IMR-90 (cell line): Measurements from ENCODE around the gene WBP11. TPM values are rescaled to one million over a fixed set of nuclear protein-coding genes. Genes with fewer than 3 reads are reported as not detected.

Experiments used
- ATAC-seq: fragments of 200-7000 bp; cut with Tn5 transposase; 2 replicates; pipeline ENCODE4 v1.9.1; 2020; ENCODE audit warnings: low read depth, mild to moderate bottlenecking, moderate library complexity
- BruUV-seq: library from RNA; stranded (reverse); fragments of 400-500 nt; replicated peaks from 2 replicates; lab custom pipeline; 2021; lab: Mats Ljungman, UMichigan
- CTCF ChIA-PET: fragments of 300-600 bp; formaldehyde crosslinking; extraction: SDS; loops from one replicate; lab custom pipeline; 2021; ENCODE audit warnings: antibody characterized with exemption; lab: Yijun Ruan, JAX
- POLR2A ChIA-PET: fragments of 300-600 bp; sonication (Branson Sonifier 250); formaldehyde crosslinking; loops from one replicate; lab custom pipeline; 2022; ENCODE audit warnings: antibody characterized with exemption; ENCODE audit not compliant: unreplicated experiment; lab: Charles Lee
- DNase-seq: peaks from one replicate; pipeline ENCODE4 v3.0.0; 2013
- H2AFZ ChIP-seq: replicated peaks from 2 replicates; pipeline ENCODE3; 2013; ENCODE audit warnings: low read length, mild to moderate bottlenecking; ENCODE audit not compliant: poor library complexity
- H2AK5ac ChIP-seq: 2 replicates; pipeline ENCODE4 v1.6.1; 2013; ENCODE audit warnings: low read depth, low read length, inconsistent platforms
- H2AK9ac ChIP-seq: replicated peaks from 2 replicates; pipeline ENCODE3; 2013; ENCODE audit warnings: mild to moderate bottlenecking, low read depth, low read length, moderate library complexity; ENCODE audit not compliant: poor library complexity
- H2BK120ac ChIP-seq: 2 replicates; pipeline ENCODE4 v1.6.1; 2013; ENCODE audit warnings: low read depth, low read length, inconsistent platforms
- H2BK15ac ChIP-seq: 3 replicates; pipeline ENCODE4 v1.6.1; 2013; ENCODE audit warnings: low read depth, low read length, inconsistent platforms
- H2BK20ac ChIP-seq: 2 replicates; pipeline ENCODE4 v1.6.1; 2013; ENCODE audit warnings: low read depth, mild to moderate bottlenecking, inconsistent platforms, low read length, moderate library complexity
- H2BK5ac ChIP-seq: 2 replicates; pipeline ENCODE4 v1.6.1; 2013; ENCODE audit warnings: mild to moderate bottlenecking, low read depth, low read length, inconsistent platforms; ENCODE audit not compliant: poor library complexity, severe bottlenecking
- H3K14ac ChIP-seq: replicated peaks from 2 replicates; pipeline ENCODE4 v1.6.1; 2013; ENCODE audit warnings: low read depth, low read length, inconsistent platforms
- H3K18ac ChIP-seq: 2 replicates; pipeline ENCODE4 v1.6.1; 2013; ENCODE audit warnings: low read depth, low read length, control low read depth
- H3K23ac ChIP-seq: 2 replicates; pipeline ENCODE4 v1.6.1; 2013; ENCODE audit warnings: low read depth, low read length, inconsistent platforms
- H3K27ac ChIP-seq: 2 replicates; pipeline ENCODE4 v1.5.1; 2013; ENCODE audit warnings: mild to moderate bottlenecking, control low read depth, low read length; ENCODE audit not compliant: insufficient read depth
- H3K27me3 ChIP-seq: 2 replicates; pipeline ENCODE4 v1.6.1; 2013; ENCODE audit warnings: low read length; ENCODE audit not compliant: control insufficient read depth, insufficient read depth
- H3K36me3 ChIP-seq: 2 replicates; pipeline ENCODE4 v1.6.1; 2013; ENCODE audit warnings: low read length, mixed read lengths; ENCODE audit not compliant: control insufficient read depth, insufficient read depth
- H3K4ac ChIP-seq: 2 replicates; pipeline ENCODE4 v1.6.1; 2013; ENCODE audit warnings: low read depth, low read length, inconsistent platforms
- H3K4me1 ChIP-seq: 2 replicates; pipeline ENCODE4 v1.6.1; 2013; ENCODE audit warnings: low read length, mixed read lengths; ENCODE audit not compliant: control insufficient read depth, insufficient read depth
- H3K4me2 ChIP-seq: 2 replicates; pipeline ENCODE4 v1.6.1; 2013; ENCODE audit warnings: low read depth, mild to moderate bottlenecking, control low read depth, low read length, moderate library complexity
- H3K4me3 ChIP-seq: 2 replicates; pipeline ENCODE4 v1.5.1; 2013; ENCODE audit warnings: low read depth, mild to moderate bottlenecking, control low read depth, low read length, moderate library complexity; ENCODE audit not compliant: insufficient read depth
- H3K56ac ChIP-seq: 2 replicates; pipeline ENCODE4 v1.6.1; 2013; ENCODE audit warnings: low read length, inconsistent platforms; ENCODE audit not compliant: insufficient read depth; ENCODE audit errors: extremely low read depth
- H3K79me1 ChIP-seq, 2 experiments: 2 replicates each; pipeline ENCODE4 v1.6.1; 2013; ENCODE audit warnings: low read length in 2 of 2, inconsistent platforms in 1 of 2, low read depth in 1 of 2
- H3K9ac ChIP-seq: 2 replicates; pipeline ENCODE4 v1.6.1; 2013; ENCODE audit warnings: low read depth, low read length, control low read depth
- H3K9me1 ChIP-seq: 2 replicates; pipeline ENCODE4 v1.6.1; 2013; ENCODE audit warnings: low read length, inconsistent platforms; ENCODE audit not compliant: insufficient read depth
- H3K9me3 ChIP-seq: 2 replicates; pipeline ENCODE4 v1.6.1; 2013; ENCODE audit warnings: low read length; ENCODE audit not compliant: control insufficient read depth, insufficient read depth
- H4K20me1 ChIP-seq: 2 replicates; pipeline ENCODE4 v1.6.1; 2013; ENCODE audit warnings: low read length, inconsistent platforms; ENCODE audit not compliant: insufficient read depth
- H4K5ac ChIP-seq: 2 replicates; pipeline ENCODE4 v1.6.1; 2013; ENCODE audit warnings: mild to moderate bottlenecking, low read depth, low read length, control low read depth
- H4K8ac ChIP-seq, 2 experiments: 2 replicates each; pipeline ENCODE4 v1.6.1; 2013; ENCODE audit warnings: low read depth in 2 of 2, low read length in 2 of 2, control low read depth in 1 of 2, inconsistent platforms in 1 of 2
- H4K91ac ChIP-seq: 2 replicates; pipeline ENCODE4 v1.6.1; 2013; ENCODE audit warnings: low read depth, low read length, inconsistent platforms; ENCODE audit not compliant: insufficient read depth
- BHLHE40 ChIP-seq: fragments of 150-350 bp; IDR thresholded peaks from 2 replicates; pipeline ENCODE4 v1.6.1; 2016; ENCODE audit warnings: mild to moderate bottlenecking, low read depth, low read length
- CEBPB ChIP-seq: IDR thresholded peaks from 2 replicates; pipeline ENCODE4 v1.6.1; 2012; ENCODE audit warnings: low read depth, low read length, improper control_type of control experiment
- CHD1 ChIP-seq: IDR thresholded peaks from 2 replicates; pipeline ENCODE4 v1.6.1; 2012; ENCODE audit warnings: low read depth, low read length, improper control_type of control experiment
- MAFK ChIP-seq: IDR thresholded peaks from 2 replicates; pipeline ENCODE4 v1.6.1; 2012; ENCODE audit warnings: low read depth, low read length, improper control_type of control experiment
- MAZ ChIP-seq: IDR thresholded peaks from 2 replicates; pipeline ENCODE4 v1.6.1; 2012; ENCODE audit warnings: low read depth, mild to moderate bottlenecking, low read length, improper control_type of control experiment, moderate library complexity, borderline replicate concordance
- MXI1 ChIP-seq: IDR thresholded peaks from 2 replicates; pipeline ENCODE4 v1.6.1; 2012; ENCODE audit warnings: low read depth, mild to moderate bottlenecking, low read length, moderate library complexity, borderline replicate concordance
- NFE2L2 ChIP-seq: fragments of 150-350 bp; IDR thresholded peaks from 2 replicates; pipeline ENCODE4 v1.6.1; 2016; ENCODE audit warnings: low read depth, mild to moderate bottlenecking, low read length
- WGBS, 2 experiments: methylation state at CpG; one replicate each; pipeline versions ENCODE4 v1.1.5 to v1.1.7; 2013; ENCODE audit warnings: missing lambda C conversion rate in 2 of 2; ENCODE audit not compliant: insufficient read length in 1 of 2; ENCODE audit errors: extremely low coverage in 2 of 2; 5-methylcytosine and 5-hydroxymethylcytosine counted together
- dilution Hi-C: fragments of 300-500 bp; cut with HindIII; formaldehyde crosslinking; loops from one replicate; pipeline ENCODE4 v1.14.3; 2018; ENCODE audit warnings: low sequenced_read_pairs; ENCODE audit not compliant: unreplicated experiment
- in situ Hi-C: fragments of 300-500 bp; cut with MboI; formaldehyde crosslinking; loops from 3 replicates; pipeline ENCODE4 v1.14.3; 2019; ENCODE audit warnings: low sequenced_read_pairs, inconsistent platforms, mixed read lengths
- intact Hi-C: fragments of 100-400 bp; cut with micrococcal nuclease; formaldehyde crosslinking; loops from 2 replicates; pipeline ENCODE4 v1.10.0; 2022
- polyA plus RNA-seq, 3 experiments: library from polyadenylated mRNA; depleted of rRNA; stranded (reverse); fragments of >200 nt; gene quantifications; 2 replicates each; pipeline ENCODE4 v1.2.3, GENCODE V29; 2012; ENCODE audit warnings: low replicate concordance in 1 of 3
- total RNA-seq: library from RNA; depleted of rRNA; stranded (reverse); fragments of >200 nt; gene quantifications from 2 replicates; pipeline ENCODE4 v1.2.3, GENCODE V29; 2012

Gene WBP11
- total and polyA plus RNA-seq, 2 of the 4 experiments (the other 2 are of a cell fraction): 2.5 to 18.3 TPM

- Histone ChIP-seq H3K4ac (no peak overlapping the region), H3K9ac (peak overlapping the region; percentile 74), H4K5ac (no peak overlapping the region), H3K56ac (no peak overlapping the region), H3K9me1 (no peaks in the 10 kb centered on the region), H3K23ac (no peak overlapping the region), H2BK5ac (no peak overlapping the region), H3K36me3 (peaks cover 5% of the 10 kb centered on the region), H4K91ac (no peak overlapping the region), H2BK15ac (no peak overlapping the region), H3K27me3 (no peaks in the 10 kb centered on the region), H4K20me1 (no peaks in the 10 kb centered on the region), H3K14ac (no peak overlapping the region), H2AK9ac (no peak overlapping the region), H2BK120ac (no peak overlapping the region), H2AK5ac (no peak overlapping the region), H3K9me3 (no peaks in the 10 kb centered on the region), H3K18ac (no peak overlapping the region), H3K4me2 (peak overlapping the region; percentile 95), H4K8ac (no peak overlapping the region; a peak in 1 of 4 replicates), H2BK20ac (no peak overlapping the region), H3K4me1 (no peaks in the 10 kb centered on the region), H3K27ac (peak overlapping the region; percentile 82; the same call in 1 of the 2 replicates), H2AFZ (no peak overlapping the region), H3K79me1 (peaks cover 4 to 13% of the 10 kb centered on the region in 2 experiments; a peak in 3 of 4 replicates), H3K4me3 (peak overlapping the region; percentile 92)
- no peak for DNase-seq
- in situ Hi-C loops (no loop called here), dilution Hi-C loops (no loop called here), intact Hi-C loops (loop anchor here (2.0 kb wide), 1 partner anchor 35 kb away; no protein-coding TSS in a partner anchor)
- TF ChIP-seq BHLHE40 (no peak), MXI1 (no peak), CEBPB (no peak), MAFK (no peak), MAZ (no peak), CHD1 (no peak), NFE2L2 (no peak)
- ChIA-PET POLR2A (no interaction called here), CTCF (interaction anchor here (0.7 to 0.8 kb wide), 2 partner anchors 9 to 11 kb away, joined by 3 to 4 read pairs; no protein-coding TSS in a partner anchor)
- ATAC-seq: no peak
- no TSS peak for BruUV-seq
- no CpG with 5 or more reads among the region's 4 CpGs for WGBS, 2 experiments
Observed at GRCh38 chr12:14802247-14802646, 1.0 kb downstream of the WBP11 start.
